DMS114 treated with DMSO at 0.1 percent for 48 hours (cell line): ENCODE data around the gene MAN2B2.

Experiments
- DNase-seq: peaks from one replicate; lab custom pipeline; 2025; ENCODE audit not compliant: unreplicated experiment; lab: John Stamatoyannopoulos, UW

The MAN2B2 gene

GRCh38 chr4:6574747-6575502, at the start of gene MAN2B2:
Gene MAN2B2, plus strand, starts transcription at chr4:6575189. Its CDS starts 22 bp downstream, at chr4:6575211.
- DNase-seq, result peak; percentile 53

- no peak for DNase-seq
Measured at GRCh38 chr4:6525474-6525873, 49.5 kb upstream of the MAN2B2 start.

- DNase-seq, result no peak
Measured at GRCh38 chr4:6526156-6526555, 48.8 kb upstream of the MAN2B2 start.

GRCh38 chr4:6526671-6527091, 48.3 kb upstream of the MAN2B2 start:
- DNase-seq, result no peak

- DNase-seq, result no peak
Measured at GRCh38 chr4:6527259-6527658, 47.7 kb upstream of the MAN2B2 start.

GRCh38 chr4:6527683-6528595, 47.0 kb upstream of the MAN2B2 start:
- no peak for DNase-seq

- no peak for DNase-seq
Measured at GRCh38 chr4:6529021-6529420, 46.0 kb upstream of the MAN2B2 start.

- DNase-seq, result no peak
Measured at GRCh38 chr4:6530301-6530700, 44.7 kb upstream of the MAN2B2 start.

- DNase-seq, result no peak
Measured at GRCh38 chr4:6530964-6531363, 44.0 kb upstream of the MAN2B2 start.

GRCh38 chr4:6532102-6532501, 42.9 kb upstream of the MAN2B2 start:
- no peak for DNase-seq

- DNase-seq, result no peak
Measured at GRCh38 chr4:6532658-6533057, 42.3 kb upstream of the MAN2B2 start.

GRCh38 chr4:6534050-6534449, 40.9 kb upstream of the MAN2B2 start:
- no peak for DNase-seq

- no peak for DNase-seq
Measured at GRCh38 chr4:6534618-6535328, 40.2 kb upstream of the MAN2B2 start.

GRCh38 chr4:6535329-6535692, 39.7 kb upstream of the MAN2B2 start:
- DNase-seq, result no peak

GRCh38 chr4:6535706-6536105, 39.3 kb upstream of the MAN2B2 start:
- DNase-seq, result no peak

GRCh38 chr4:6538111-6538510, 36.9 kb upstream of the MAN2B2 start:
- no peak for DNase-seq

GRCh38 chr4:6538575-6538974, 36.4 kb upstream of the MAN2B2 start:
- DNase-seq, result no peak

GRCh38 chr4:6539009-6539764, 35.8 kb upstream of the MAN2B2 start:
- no peak for DNase-seq

GRCh38 chr4:6540879-6541278, 34.1 kb upstream of the MAN2B2 start:
- no peak for DNase-seq

GRCh38 chr4:6541789-6542188, 33.2 kb upstream of the MAN2B2 start:
- no peak for DNase-seq

GRCh38 chr4:6542951-6543350, 32.0 kb upstream of the MAN2B2 start:
- DNase-seq, result no peak
